SIG-M5 treated with dmso at 0.1 percent for 504 hours (cell line): Measurements from ENCODE around the gene CYTH1.

ENCODE experiments used
- DNase-seq: peaks from one replicate; lab custom pipeline; 2025; ENCODE audit not compliant: unreplicated experiment; lab: John Stamatoyannopoulos, UW

CYTH1 gene

DNA sequence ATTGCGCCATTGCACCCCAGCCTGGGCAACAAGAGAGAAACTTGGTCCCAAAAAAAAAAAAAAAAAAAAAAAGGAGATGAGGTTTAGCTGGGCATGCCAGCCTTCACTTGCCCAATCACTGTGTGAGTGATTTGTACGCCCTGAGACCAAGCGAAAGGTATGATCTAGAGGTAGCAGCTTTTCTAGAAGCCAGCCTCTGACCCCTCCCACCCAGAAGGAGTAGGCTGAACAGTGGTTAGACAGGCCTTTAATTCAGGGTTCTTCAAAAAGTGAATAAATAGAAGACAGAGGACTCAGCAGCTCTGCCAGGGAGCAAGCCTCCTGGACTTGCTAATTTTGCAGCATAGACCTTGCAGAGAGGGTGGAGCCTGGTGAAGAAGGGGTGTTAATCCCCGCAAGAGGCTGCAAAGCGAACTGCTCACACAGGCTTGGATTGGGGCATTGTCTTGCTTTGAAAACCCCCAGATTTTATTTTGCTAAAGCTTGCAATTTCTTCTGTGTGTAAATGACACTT, 7.1 kb upstream of the CYTH1 start:
- no peak for DNase-seq

DNA sequence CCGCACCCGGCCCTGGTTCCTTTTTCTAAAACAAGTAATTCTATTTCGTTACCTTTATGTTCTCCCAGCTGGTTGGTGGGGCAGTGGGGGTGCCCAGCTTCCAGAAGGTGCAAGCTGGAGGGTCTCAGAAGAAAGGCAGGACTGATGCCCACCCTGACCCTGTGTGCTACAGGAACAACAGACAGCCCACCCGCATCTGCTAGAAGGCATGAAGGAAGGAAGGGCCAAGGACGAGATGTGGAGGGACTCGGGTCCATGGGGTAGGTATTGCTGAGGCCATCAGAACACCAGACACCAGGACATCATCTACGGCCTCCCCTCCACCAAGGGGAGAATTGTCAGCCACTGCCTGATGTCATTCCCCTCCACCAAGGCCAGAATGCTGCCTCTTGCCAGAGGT, 6.4 kb upstream of the CYTH1 start:
- DNase-seq, result no peak

DNA sequence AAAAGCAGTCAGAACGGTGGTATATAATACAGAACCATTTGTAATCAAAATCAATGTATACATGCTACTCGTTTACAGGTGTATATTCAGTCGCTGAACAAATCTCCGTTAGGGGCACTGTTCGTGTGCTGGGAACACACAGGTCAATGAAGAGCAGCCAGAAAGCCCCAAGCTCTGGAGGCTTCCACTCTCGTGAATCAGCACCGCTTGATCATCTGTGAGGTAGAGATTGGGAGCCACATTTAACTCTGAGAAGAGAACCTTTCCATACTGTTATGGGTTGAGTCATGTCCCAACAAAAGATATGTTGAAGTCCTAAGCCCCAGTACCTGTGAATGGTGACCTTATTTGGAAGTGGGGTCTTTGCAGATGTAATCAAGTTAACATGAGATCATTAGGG, 5.4 kb upstream of the CYTH1 start:
- no peak for DNase-seq

DNA sequence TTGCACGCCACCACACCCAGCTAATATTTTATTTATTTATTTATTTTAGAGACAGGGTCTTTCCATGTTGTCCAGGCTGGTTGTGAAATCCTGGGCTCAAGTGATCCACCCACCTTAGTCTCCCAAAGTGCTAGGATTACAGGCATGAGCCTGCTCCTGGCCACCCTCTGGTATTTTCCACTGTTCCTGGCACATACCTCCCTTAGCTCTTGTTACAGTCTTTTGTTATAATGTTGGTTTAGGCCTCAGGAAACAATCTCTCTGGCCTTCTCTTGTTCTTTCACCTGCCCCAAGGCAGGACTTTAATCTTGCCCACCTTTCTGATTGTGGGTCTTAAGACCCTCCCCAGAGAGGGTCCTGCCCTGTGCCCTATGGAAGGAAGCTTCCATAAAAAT, 3.6 kb upstream of the CYTH1 start:
- DNase-seq, result no peak

DNA sequence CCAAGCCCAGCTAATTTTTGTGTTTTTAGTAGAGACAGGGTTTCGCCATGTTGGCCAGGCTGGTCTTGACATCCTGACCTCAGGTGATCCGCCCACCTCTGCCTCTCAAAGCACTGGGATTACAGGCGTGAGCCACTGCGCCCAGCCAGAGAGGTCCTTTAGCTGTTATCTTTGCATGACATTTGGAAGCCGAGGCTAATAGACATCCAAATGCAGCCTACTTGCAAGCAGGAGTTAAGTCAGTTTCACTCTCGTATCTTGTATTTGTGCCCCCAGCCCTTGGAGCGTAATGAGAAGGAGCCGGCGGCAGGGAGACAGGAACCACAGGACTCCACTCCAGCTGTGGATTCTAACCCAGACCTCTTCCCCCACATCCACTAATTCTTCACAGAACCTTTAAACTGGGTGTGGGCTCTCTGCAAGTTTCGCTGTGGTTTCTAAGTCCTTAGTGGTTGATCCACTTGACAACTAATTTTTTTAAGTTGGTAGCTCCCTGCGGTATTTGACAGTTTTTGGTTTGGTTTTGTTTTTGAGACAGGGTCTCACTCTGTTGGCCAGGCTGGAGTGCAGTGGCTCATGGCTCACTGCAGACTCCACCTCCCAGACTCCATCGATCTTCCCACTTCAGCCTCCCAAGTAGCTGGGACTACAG, 3.1 kb upstream of the CYTH1 start:
- no peak for DNase-seq

DNA sequence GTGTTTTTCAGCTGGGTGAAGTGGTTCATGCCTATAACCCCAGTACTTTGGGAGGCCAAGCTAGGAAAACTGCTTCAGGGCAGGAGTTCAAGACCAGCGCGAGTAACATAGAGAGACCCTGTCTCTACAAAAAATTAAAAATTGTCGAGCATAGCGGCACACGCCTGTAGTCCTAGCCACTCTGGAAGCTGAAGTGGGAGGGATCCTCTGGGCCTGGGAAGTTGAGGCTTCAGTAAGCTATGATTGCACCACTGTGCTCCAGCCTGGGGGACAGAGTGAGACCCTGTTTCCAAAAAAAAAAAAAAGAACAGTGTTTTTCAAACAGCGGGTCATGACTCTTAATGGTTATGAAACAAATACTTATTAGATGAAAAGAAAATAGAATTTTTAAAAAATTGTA, 2.3 kb upstream of the CYTH1 start:
- DNase-seq, result no peak

DNA sequence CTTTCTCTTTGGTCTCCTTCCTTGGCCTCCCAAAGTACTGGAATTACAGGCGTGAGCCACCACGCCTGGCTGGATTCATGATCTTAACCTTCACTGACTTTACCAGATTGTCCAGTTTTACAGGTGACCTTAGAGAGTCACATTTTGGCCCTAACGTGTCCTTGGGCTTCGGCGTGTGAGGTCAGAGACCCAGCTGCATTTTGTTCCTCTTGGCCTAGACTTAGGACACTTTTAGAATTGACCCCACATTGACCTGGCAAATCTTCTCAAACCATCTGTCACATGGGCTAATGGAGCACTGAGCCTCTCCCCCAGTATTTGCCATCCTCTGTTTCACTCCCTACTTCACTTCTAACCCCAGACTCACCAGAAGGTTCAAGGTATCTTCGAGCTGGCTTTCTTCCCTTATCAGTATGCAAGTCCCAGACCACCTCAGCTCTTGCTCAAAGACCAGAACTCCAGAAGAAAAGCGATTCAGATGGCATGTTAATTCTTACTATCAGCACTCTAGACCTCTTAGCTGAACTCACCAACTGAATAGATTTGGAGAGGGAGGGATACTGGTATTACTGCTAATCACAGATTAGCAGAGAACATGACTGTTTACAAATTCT, 1.7 kb upstream of the CYTH1 start:
- DNase-seq, result no peak

DNA sequence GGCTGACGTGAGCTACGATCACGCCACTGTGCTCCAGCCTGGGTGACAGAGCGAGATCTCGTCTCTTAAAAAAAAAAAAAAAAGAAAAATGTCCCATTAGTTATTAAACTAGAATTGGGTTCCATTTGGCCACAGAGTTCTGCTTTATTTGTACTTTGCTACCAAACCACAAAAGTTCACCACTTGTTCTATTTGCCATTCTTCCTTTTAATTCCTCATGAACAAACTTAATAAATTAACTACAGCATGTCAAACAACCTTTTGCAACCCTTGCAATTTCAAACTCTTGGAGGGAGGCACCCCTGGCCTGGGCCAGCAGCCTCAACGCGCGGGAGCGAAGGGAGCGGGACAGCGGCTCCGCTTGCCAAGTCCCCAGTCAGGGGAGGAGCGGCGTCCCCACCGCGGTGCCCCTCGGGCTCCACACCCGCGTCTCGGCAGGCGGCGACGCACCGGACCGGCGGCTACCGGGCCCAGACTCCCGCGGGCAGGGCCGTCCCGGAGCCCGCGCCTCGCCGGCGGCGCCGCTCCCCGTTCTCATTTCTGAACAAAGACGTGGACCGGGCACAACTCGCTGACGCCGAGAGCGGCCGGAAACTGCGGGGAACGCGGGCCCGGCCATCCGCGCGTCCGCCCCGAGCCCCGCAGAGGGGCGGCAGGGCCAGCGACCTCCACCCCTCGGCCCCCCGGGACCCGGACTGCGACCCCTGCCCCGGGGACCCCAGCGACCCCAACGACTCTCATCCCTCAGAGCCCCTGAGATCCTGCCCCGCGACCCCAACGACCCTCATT, 775 bp downstream of the CYTH1 start:
- DNase-seq, result no peak

DNA sequence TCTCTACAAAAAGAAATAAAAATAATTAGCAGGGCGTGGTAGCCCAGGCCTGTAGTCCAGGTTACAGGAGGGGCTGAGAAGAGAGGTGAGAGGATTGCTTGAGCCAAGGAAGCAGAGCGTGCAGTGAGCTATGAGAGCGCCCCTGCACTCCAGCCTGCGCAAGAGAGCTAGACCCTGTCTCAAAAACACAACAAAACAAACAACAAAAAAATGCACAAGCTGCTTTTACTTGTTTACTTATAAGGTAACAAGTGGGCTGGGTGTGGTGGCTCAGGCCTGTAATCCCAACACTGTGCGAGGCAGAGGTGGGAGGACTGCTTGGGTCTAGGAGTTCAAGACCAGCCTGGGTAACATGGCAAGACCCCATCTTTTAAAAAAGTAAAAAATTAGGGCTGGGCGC, 1.7 kb downstream of the CYTH1 start:
- DNase-seq, result no peak

DNA sequence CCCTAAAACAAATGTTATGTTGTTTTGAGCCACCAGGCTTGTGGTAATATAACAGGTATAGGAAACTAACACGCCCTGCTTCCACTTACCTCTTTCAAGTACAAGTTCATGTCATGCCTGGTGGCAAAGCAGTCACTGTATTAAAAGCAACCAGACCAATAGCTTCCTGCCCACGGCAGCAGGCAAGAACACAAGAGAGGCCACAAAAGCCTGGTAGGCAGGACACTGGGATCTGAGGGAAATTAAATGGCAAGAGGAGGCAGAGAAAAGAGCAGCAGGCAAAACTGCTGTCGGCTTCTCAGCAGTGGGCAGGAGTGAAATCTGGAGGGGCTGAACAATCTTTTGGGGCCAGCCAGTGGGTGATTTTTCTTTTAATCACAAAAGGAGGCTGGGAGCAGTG, 2.2 kb downstream of the CYTH1 start:
- no peak for DNase-seq

DNA sequence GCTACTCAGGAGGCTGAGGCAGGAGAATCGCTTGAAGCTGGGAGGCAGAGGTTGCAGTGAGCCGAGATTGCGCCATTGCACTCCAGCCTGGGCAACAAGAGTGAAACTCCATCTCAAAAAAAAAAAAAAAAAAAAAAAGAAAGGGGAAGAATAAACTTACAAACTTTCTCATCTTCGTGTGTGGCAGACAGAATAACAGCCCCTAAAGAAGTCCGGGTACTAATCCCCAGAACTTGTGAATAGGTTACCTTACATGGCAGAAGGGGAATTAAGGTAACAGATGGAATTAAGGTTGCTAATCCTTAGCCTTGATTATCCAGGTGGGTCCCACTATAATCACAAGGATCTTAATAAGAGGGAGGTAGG, 2.8 kb downstream of the CYTH1 start:
- DNase-seq, result peak; percentile 9

DNA sequence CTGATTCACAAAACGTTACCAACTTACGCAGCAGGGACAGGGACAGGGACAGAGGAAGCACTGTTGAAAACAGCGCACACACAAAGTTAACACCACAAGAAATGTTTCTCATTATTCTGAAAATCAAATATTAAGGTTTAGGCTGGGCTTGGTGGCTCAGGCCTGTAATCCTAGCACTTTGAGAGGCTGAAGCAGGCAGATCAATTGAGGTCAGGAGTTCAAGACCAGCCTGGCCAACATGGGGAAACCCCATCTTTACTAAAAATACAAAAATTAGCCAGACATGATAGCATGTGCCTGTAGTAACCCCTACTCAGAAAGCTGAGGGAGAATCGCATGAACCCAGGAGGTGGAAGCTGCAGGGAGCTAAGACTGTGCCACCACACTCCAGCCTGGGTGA, 4.2 kb downstream of the CYTH1 start:
- DNase-seq, result no peak

DNA sequence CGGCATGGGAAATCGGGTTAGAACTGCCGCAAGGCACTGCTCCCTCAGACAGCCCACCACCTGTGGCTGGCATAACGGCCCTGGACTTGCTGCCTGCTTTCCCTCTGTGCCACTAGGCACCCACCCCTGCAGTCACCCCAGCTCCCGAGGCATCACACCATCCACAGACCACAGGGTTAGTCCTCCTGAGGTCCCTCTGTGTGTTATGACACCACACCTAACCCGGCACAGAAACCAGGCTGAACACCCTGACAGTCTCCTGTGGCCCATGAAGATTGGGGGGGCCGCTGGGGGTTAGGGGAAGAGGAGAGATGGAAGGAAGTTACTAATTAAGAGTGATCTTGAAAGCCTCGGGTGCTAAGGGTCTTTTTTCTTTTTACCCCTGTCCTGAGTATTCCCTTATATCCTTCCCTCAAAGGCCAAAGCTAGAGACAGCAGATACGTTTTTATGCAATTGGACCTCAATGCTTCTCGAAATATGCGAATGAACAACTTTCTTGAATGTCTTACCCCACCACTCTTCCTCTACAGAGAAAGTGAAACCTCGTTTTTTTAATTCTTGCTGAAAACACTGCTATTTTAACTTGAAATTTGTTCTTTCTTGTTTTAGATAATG, 7.0 kb downstream of the CYTH1 start:
- no peak for DNase-seq

DNA sequence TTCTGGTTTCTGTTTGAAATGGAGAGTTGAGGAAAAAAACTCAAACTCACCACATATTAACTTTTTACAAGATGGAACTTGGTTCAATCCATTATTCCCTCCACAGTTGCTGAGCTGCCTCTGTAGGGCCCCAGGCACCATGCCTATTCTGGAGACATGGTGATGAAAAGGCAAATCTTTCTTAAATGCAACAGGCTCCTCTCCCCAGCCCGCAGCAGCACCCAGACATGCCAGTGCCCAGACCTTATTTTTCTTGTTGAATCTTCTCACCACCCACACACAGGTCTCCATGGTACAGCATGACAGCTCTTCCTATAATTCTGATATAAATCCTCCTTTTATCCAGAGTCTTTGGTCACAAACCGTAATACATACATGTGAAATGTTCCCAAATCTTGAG, 7.6 kb downstream of the CYTH1 start:
- DNase-seq, result no peak

DNA sequence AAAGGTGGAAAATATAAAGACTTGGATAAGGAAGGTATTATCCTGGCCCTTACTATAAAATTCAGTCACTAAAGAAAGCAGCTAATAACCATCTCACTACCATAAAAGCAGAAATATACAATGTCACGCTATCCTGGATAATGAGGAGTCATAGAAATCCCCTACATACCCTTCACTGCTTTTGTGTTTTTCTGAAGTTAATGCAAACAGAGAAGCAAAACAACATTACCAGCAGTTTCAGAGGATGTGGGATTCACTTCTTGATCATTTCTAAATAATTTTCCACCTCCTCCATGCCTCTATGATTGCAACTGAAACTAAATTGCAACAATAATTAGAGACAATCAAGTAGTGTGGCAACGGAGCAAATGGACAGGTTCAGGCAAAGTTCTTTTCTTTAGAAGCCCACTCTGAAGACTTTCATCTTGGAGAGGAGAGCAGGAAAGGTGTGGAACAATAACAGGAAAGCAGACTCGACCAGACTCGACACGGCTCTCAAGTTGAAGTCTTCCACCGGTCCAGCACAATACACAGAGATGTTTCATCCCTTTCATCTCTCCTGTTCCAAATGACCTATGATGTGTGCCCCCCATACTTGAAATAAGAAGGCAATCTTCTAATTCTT, 10.2 kb downstream of the CYTH1 start:
- no peak for DNase-seq

DNA sequence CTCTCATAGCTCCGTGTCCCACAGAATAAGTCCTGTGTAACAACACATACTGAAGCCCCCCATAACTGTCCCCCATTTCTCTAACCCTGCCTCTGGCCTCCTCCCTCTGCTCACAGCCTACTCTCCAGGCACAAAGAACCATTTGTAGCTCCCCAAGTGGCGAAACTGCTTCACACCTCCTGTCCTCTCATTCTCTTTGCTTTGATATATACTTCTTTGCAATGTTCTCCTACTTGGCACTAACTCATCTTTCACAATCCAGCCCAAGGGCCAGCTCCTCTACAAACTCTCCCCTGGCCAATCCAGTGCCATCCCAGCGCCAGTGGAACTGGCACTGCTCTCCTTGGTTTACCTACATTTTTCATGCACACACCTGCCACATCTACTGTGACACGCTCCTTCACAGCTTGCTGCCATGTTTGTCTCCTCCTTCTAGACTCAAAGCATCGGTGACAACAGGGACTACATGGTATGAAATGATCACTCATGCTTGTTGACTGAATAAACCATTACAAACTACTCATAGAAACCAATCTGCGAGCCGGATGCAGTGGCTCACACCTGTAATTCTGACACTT, 12.8 kb downstream of the CYTH1 start:
- no peak for DNase-seq

DNA sequence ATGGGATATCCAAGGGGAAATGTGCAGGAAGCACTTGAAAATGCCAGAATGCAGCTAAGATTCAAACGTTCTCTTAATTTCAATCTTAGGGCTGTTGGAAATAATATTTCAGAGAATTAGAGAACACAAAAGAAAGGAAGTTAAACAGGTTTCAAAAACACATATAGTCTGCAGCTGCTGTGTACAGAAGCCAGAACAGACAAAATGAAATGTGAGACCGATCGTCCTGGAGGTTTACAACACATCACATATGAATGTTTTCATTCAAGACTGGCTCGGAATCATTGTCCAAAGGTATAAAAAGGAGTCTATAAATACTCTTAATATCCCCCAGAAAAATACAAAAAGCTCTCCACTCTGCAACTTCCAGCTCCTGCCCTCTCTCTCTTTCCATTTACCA, 14.3 kb downstream of the CYTH1 start:
- DNase-seq, result no peak

DNA sequence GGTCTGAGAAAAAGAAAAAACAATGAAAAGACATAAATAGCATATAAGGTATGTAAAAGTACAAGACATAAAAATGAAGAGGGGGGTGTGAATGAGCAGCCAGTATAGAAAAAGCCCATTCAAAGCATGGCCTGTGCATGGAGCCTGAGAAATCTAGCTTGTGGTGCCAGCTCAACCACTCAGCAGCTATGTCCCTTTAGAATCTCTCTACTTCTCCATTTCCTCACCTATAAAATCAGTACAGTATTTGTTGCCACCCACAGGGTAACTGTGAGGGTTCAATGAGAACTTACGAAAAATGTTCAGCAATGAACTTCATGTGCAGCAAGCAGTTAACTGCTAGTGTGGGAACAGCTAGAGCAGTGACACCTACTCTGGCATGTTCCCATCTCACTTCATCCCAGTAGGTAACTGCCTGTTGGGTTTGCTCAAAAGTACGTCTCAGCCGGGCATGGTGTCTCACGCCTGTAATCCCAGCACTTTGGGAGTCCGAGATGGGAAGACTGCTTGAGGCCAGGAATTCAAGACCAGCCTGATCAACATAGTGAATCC, 15.3 kb downstream of the CYTH1 start:
- DNase-seq, result no peak

DNA sequence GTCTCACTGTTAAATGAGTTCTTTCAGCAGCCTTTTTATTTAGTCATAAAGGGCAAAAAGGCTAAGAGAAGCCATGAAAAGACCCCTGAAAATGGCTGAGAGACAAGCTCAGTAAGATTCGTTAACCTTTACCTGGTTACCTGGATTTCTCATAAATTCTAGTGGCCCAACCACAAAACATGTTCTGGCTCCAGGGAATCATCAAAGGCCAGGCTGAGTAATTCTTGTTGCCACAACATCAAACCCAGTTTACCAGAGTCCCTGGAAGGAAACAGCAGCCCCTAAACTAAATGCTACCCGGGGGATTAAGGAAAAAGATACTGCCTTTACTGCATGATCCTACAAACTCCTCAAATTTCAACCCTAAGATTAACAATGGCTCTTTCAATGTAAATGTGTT, 15.8 kb downstream of the CYTH1 start:
- DNase-seq, result no peak

DNA sequence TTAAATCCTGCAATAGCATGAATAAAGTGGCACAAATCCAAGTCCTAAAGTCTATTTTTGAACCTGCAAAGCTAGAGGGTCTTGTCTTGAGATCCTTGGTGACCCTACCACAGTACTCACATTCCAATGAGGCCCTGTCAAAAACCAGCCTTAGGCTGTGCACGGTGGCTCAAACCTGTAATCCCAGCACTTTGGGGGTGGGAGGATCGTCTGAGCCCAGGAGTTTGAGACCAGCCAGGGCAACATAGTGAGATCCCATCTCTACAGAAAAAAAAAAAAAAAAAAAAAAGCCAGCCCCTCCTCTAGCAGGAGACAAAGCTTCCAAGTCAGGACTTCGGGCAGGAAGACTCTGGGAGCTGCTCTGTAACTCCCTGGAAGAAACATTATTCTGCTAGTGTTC, 16.3 kb downstream of the CYTH1 start:
- no peak for DNase-seq

DNA sequence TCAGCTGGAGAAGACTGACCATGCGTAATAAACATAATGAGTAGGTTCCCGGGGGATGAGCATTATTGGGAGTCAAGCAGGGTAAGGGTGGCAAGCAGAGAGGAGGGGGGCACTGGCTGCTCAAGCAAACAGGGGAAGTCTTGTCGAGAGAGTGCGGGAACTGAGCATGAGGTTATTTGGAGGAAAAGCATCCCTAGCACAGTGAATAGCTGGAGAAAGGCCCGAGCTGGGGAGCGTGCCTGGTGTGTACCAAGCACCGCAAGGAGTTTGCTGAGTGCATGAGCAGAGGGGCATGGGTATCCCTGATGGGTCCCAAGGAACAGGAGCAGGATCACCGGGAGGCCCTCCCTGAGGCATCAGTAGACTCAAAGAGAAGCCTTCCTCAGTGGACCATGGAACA, 17.2 kb downstream of the CYTH1 start:
- DNase-seq, result no peak
